HG02852 (cell line): ENCODE results near the gene RBM6.

Experiments
- ATAC-seq: cut with Tn5 transposase; IDR thresholded peaks from one replicate; pipeline ENCODE4 v1.9.1; 2021; ENCODE audit warnings: mild to moderate bottlenecking, moderate library complexity; ENCODE audit not compliant: unreplicated experiment

The RBM6 gene

GRCh38 chr3:50124052-50124799 is 184.3 kb downstream of the RBM6 start:
- no peak for ATAC-seq

- no peak for ATAC-seq
Measured at GRCh38 chr3:50124800-50125178, 184.8 kb downstream of the RBM6 start.

- no peak for ATAC-seq
Measured at GRCh38 chr3:50125541-50126286, 185.8 kb downstream of the RBM6 start.

- no peak for ATAC-seq
Measured at GRCh38 chr3:50126287-50127211, 186.6 kb downstream of the RBM6 start.
